MM.1S (cell line): ENCODE measurements around the gene LAMC3.

Experiments used
- DNase-seq: peaks from one replicate; pipeline ENCODE4 v3.0.0-alpha.2; 2015
- H2AFZ ChIP-seq: fragments of 300-600 bp; sonication (generic); 2 replicates; pipeline ENCODE4 v1.6.0; 2016; ENCODE audit warnings: antibody characterized with exemption, low read length
- H3F3A ChIP-seq: fragments of 300-600 bp; sonication (generic); 2 replicates; pipeline ENCODE4 v1.6.1; 2016; ENCODE audit warnings: mild to moderate bottlenecking, antibody characterized with exemption, low read length, moderate library complexity, mixed read lengths; ENCODE audit not compliant: insufficient read depth
- H3K27ac ChIP-seq: fragments of 300-600 bp; sonication (generic); 2 replicates; pipeline ENCODE4 v1.5.1; 2016; ENCODE audit warnings: mild to moderate bottlenecking, low read length
- H3K27me3 ChIP-seq: fragments of 300-600 bp; sonication (generic); replicated peaks from 2 replicates; pipeline ENCODE4 v1.6.0; 2016; ENCODE audit warnings: low read length; ENCODE audit not compliant: insufficient read depth
- H3K36me3 ChIP-seq: fragments of 300-600 bp; sonication (generic); replicated peaks from 2 replicates; pipeline ENCODE4 v1.6.1; 2016; ENCODE audit warnings: mild to moderate bottlenecking, low read length, mixed read lengths; ENCODE audit not compliant: insufficient read depth
- H3K4me1 ChIP-seq: fragments of 300-600 bp; sonication (generic); 2 replicates; pipeline ENCODE4 v1.6.1; 2016; ENCODE audit warnings: low read length, mixed read lengths
- H3K4me2 ChIP-seq: fragments of 300-600 bp; sonication (generic); 2 replicates; pipeline ENCODE4 v1.6.0; 2016; ENCODE audit warnings: low read depth, low read length
- H3K4me3 ChIP-seq: fragments of 300-600 bp; sonication (generic); 2 replicates; pipeline ENCODE4 v1.5.1; 2016; ENCODE audit warnings: low read length, mixed read lengths
- H3K79me2 ChIP-seq: fragments of 300-600 bp; sonication (generic); 2 replicates; pipeline ENCODE4 v1.6.1; 2016; ENCODE audit warnings: mixed run types, low read length, mixed read lengths
- H3K9ac ChIP-seq: fragments of 300-600 bp; sonication (generic); 2 replicates; pipeline ENCODE4 v1.6.1; 2016; ENCODE audit warnings: low read length, mixed read lengths
- H3K9me2 ChIP-seq: fragments of 300-600 bp; sonication (generic); replicated peaks from 2 replicates; pipeline ENCODE4 v1.6.1; 2016; ENCODE audit warnings: mild to moderate bottlenecking, low read length, mixed read lengths; ENCODE audit not compliant: insufficient read depth
- H3K9me3 ChIP-seq: fragments of 300-600 bp; sonication (generic); replicated peaks from 2 replicates; pipeline ENCODE4 v1.6.1; 2016; ENCODE audit warnings: mild to moderate bottlenecking, low read length, mixed read lengths; ENCODE audit not compliant: insufficient read depth
- H4K20me1 ChIP-seq: fragments of 300-600 bp; sonication (generic); 2 replicates; pipeline ENCODE4 v1.6.1; 2016; ENCODE audit warnings: mild to moderate bottlenecking, low read length, moderate library complexity, mixed read lengths; ENCODE audit not compliant: insufficient read depth
- EZH2 ChIP-seq: fragments of 300-600 bp; sonication (generic); optimal IDR thresholded peaks from 2 replicates; pipeline ENCODE3; 2017; ENCODE audit warnings: low read depth, mild to moderate bottlenecking, antibody characterized with exemption, low read length, mixed read lengths
- EZH2phosphoT487 ChIP-seq: fragments of 300-600 bp; sonication (generic); IDR thresholded peaks from 2 replicates; pipeline ENCODE4 v1.6.1; 2018; ENCODE audit warnings: antibody characterized with exemption, low read length
- TF ChIP-seq, protein P1 (sequence below): fragments of 300-600 bp; sonication (generic); IDR thresholded peaks from 2 replicates; pipeline ENCODE4 v1.5.1; 2016; ENCODE audit warnings: antibody characterized with exemption, low read length, mixed read lengths

The LAMC3 gene

DNA sequence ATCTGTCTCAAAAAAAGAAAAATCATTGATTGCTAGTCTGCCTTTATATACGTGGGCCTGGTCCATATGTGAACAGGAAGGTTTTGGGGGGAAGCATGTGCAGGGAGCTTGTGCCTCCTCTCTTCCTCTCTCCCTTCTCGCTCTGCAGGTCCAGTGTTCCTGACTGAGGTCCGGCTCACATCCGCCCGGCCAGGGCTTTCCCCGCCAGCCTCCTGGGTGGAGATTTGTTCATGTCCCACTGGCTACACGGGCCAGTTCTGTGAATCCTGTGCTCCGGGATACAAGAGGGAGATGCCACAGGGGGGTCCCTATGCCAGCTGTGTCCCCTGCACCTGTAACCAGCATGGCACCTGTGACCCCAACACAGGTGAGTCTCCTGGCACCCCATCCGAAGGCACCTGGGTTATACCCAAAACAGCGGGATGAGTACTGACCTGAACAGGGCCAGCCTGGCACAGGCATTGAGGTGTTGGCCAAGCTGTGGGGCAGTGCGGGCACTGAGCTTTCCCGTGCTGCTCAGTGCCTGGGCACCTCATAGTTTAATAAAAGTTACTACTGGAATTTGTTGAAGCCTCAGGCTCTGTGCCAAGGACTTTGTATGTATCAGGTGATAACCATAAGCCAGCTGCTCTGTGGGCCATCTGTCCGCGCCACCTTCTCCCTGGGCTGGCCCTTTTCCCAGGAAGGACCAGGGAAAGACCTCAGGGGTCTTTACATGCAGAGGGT is 48.0 kb downstream of the LAMC3 start:
- TF ChIP-seq EZH2 (no peak), EZH2phosphoT487 (no peak)
- TF ChIP-seq, protein P1, sequence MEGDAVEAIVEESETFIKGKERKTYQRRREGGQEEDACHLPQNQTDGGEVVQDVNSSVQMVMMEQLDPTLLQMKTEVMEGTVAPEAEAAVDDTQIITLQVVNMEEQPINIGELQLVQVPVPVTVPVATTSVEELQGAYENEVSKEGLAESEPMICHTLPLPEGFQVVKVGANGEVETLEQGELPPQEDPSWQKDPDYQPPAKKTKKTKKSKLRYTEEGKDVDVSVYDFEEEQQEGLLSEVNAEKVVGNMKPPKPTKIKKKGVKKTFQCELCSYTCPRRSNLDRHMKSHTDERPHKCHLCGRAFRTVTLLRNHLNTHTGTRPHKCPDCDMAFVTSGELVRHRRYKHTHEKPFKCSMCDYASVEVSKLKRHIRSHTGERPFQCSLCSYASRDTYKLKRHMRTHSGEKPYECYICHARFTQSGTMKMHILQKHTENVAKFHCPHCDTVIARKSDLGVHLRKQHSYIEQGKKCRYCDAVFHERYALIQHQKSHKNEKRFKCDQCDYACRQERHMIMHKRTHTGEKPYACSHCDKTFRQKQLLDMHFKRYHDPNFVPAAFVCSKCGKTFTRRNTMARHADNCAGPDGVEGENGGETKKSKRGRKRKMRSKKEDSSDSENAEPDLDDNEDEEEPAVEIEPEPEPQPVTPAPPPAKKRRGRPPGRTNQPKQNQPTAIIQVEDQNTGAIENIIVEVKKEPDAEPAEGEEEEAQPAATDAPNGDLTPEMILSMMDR: no peak
- H3K36me3 ChIP-seq: no peaks in the 10 kb centered on the region

DNA sequence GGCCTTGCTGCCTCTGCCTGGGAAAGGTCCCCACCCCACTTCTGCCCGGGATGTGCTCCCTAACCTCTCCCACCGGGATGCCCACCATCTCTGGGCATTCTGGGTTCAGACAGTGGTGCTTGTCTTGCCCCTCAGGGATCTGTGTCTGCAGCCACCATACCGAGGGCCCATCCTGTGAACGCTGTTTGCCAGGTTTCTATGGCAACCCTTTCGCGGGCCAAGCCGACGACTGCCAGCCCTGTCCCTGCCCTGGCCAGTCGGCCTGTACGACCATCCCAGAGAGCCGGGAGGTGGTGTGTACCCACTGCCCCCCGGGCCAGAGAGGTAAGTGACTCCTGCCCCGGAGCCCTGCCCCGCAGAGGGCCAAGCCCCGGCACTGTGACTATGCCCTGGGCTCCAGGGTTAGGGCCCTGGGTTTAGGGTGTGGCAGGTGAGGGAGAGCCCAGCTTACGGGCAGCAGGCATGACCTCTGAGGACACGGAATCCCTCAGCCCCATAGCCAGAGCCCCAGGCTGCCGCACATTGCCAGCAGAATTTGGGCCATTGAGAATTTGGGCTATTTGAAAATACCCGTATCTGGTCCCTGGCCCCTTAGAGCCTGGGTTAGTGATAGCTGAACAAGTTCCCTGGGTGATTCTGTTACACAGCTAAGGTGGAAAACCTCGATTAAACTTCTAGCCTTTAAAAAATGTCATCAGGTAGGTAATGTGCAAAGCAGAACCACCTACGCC is 52.1 kb downstream of the LAMC3 start:
- H3K4me3 ChIP-seq: no peak overlapping the region
- no peaks in the 10 kb centered on the region for H3K9me3 ChIP-seq
- H4K20me1 ChIP-seq: no peaks in the 10 kb centered on the region
- H3K36me3 ChIP-seq: no peaks in the 10 kb centered on the region
- no peak for DNase-seq
- H3K9ac ChIP-seq: no peak overlapping the region
- H3K27me3 ChIP-seq: peaks cover 67% of the 10 kb centered on the region
- H3K27ac ChIP-seq: no peak overlapping the region
- no peaks in the 10 kb centered on the region for H3F3A ChIP-seq
- H3K4me1 ChIP-seq: no peaks in the 10 kb centered on the region
- H2AFZ ChIP-seq: no peak overlapping the region
- no peak overlapping the region for H3K4me2 ChIP-seq
- TF ChIP-seq EZH2phosphoT487 (no peak), EZH2 (no peak)
- TF ChIP-seq, protein P1: no peak
- no peaks in the 10 kb centered on the region for H3K9me2 ChIP-seq
- H3K79me2 ChIP-seq: no peaks in the 10 kb centered on the region

More for the DNA sequence above, 48.0 kb downstream of the LAMC3 start:
- no peak overlapping the region for H3K27ac ChIP-seq
- H3K4me1 ChIP-seq: no peaks in the 10 kb centered on the region
- no peak overlapping the region for H3K4me3 ChIP-seq
- H3K4me2 ChIP-seq: no peak overlapping the region
- no peak overlapping the region for H2AFZ ChIP-seq
- H4K20me1 ChIP-seq: no peaks in the 10 kb centered on the region
- no peak overlapping the region for H3K9ac ChIP-seq
- H3K9me3 ChIP-seq: no peaks in the 10 kb centered on the region
- H3K27me3 ChIP-seq: peaks cover 68% of the 10 kb centered on the region
- no peaks in the 10 kb centered on the region for H3K79me2 ChIP-seq
- H3F3A ChIP-seq: no peaks in the 10 kb centered on the region
- H3K9me2 ChIP-seq: no peaks in the 10 kb centered on the region
- no peak for DNase-seq

DNA sequence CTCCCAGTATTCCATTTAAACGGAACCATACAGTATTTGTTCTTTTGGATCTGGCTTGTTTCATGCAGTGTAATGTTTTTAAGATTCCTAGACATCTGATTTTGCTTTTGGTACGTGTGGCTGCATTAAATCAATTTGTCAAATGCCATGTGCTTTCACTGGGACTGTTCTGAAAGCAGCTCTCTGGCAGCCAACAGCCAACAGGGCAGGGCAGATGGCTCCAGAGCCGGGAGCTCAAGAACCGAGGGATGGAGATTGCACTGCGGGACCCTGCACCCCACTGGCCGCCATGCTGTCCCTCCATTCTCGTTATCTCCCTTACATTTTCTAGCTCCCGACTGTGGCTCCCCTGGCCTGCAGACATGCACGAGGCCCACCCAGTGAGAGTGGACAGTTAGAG is 54.0 kb downstream of the LAMC3 start:
- TF ChIP-seq EZH2phosphoT487 (no peak), EZH2 (no peak)
- TF ChIP-seq, protein P1: no peak
- H3K36me3 ChIP-seq: no peaks in the 10 kb centered on the region
- H3K9ac ChIP-seq: no peak overlapping the region
- no peaks in the 10 kb centered on the region for H3K9me2 ChIP-seq
- no peak overlapping the region for H3K27ac ChIP-seq
- H3K4me2 ChIP-seq: no peak overlapping the region
- no peaks in the 10 kb centered on the region for H3F3A ChIP-seq
- no peaks in the 10 kb centered on the region for H4K20me1 ChIP-seq
- no peak overlapping the region for H2AFZ ChIP-seq
- H3K27me3 ChIP-seq: peaks cover 69% of the 10 kb centered on the region
- no peak overlapping the region for H3K4me3 ChIP-seq
- H3K9me3 ChIP-seq: no peaks in the 10 kb centered on the region
- no peaks in the 10 kb centered on the region for H3K4me1 ChIP-seq
- no peak for DNase-seq
- no peaks in the 10 kb centered on the region for H3K79me2 ChIP-seq
